Measurements from ENCODE around the gene NR6A1.
"Not testable (repeated sequence)": the region's sequence is repeated elsewhere in the genome, so short reads cannot be mapped to it uniquely, and the experiment has no call there.

Gene NR6A1

DNA sequence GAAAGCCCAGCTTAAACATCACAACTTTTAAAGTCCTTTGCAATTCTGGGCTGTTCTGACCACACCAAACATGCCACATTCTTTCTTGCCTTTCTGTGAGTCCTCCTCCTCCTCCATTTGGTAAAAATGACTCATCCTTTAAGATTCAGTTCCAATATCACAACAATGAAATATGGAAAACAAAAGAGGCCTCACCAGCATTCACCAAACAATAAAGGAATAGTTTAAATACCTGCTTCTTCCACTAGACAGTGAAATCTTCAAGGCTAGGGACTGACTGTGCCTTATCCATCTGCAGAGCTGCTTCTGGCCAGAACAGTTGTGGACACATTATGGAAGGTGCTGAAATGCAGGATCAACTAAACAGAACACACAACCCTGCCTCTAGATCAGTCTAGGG is 36.0 kb downstream of the NR6A1 start:
- TF ChIP-seq, protein P1, sequence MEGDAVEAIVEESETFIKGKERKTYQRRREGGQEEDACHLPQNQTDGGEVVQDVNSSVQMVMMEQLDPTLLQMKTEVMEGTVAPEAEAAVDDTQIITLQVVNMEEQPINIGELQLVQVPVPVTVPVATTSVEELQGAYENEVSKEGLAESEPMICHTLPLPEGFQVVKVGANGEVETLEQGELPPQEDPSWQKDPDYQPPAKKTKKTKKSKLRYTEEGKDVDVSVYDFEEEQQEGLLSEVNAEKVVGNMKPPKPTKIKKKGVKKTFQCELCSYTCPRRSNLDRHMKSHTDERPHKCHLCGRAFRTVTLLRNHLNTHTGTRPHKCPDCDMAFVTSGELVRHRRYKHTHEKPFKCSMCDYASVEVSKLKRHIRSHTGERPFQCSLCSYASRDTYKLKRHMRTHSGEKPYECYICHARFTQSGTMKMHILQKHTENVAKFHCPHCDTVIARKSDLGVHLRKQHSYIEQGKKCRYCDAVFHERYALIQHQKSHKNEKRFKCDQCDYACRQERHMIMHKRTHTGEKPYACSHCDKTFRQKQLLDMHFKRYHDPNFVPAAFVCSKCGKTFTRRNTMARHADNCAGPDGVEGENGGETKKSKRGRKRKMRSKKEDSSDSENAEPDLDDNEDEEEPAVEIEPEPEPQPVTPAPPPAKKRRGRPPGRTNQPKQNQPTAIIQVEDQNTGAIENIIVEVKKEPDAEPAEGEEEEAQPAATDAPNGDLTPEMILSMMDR (IDR thresholded peaks at IDR 0.05; ENCODE audit: extremely low read depth, insufficient read depth, missing control alignments): no peak
- in situ Hi-C loops (cut with MboI; ENCODE audit: low pct_unique_long_range_greater_than_20kb, low sequenced_read_pairs, unreplicated experiment): no loop called here
- DNase-seq (ENCODE audit: low spot score): no peak

- in situ Hi-C loops (cut with MboI; ENCODE audit: low pct_unique_long_range_greater_than_20kb, low sequenced_read_pairs, unreplicated experiment): not testable (repeated sequence)
Measured at GRCh38 chr9:124734741-124735083, 36.4 kb downstream of the NR6A1 start.

DNA sequence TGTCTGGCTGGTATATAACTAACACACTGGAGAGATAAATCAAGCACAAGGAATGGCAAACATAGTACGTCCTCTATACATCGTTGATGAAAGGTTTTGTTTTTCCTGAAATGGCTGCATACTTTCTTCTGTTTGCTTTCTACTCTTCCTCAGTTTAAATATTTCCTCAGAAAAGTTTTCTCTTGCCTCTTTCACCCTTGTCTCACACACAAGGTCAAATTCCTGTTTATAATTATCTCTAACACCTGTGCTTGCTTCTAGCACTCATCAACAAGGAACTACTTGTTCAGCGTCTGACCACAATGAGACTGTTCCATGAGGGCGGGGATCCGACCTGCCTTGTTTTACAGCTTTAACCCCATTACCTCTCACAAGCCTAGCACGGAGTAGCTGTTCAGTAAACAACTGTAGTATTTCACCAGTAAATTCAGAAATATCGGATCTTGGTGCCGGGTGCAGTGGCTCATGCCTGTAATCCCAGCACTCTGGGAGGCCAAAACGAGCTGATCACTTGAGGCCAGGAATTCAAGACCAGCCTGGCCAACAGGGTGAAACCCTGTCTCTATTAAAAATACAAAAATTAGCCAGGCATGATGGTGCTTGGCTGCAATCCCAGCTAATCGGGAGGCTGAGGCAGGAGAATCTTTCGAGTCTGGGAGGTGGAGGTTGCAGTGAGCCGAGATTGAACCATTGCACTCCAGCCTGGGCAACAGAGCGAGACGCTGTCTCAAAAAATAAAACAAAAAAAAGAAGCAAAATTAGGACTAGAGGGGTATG is 37.0 kb downstream of the NR6A1 start:
- TF ChIP-seq, protein P1 (IDR thresholded peaks at IDR 0.05; ENCODE audit: extremely low read depth, insufficient read depth, missing control alignments): no peak
- in situ Hi-C loops (cut with MboI; ENCODE audit: low pct_unique_long_range_greater_than_20kb, low sequenced_read_pairs, unreplicated experiment): no loop called here
- no peak for DNase-seq (ENCODE audit: low spot score)

More at GRCh38 chr9:124734741-124735083, 36.4 kb downstream of the NR6A1 start:
- DNase-seq (ENCODE audit: low spot score): not testable (repeated sequence)

GRCh38 chr9:124730772-124731171 is 40.3 kb downstream of the NR6A1 start:
- DNase-seq (ENCODE audit: low spot score): no peak
- in situ Hi-C loops (cut with MboI; ENCODE audit: low pct_unique_long_range_greater_than_20kb, low sequenced_read_pairs, unreplicated experiment): no loop called here
- TF ChIP-seq, protein P1 (IDR thresholded peaks at IDR 0.05; ENCODE audit: extremely low read depth, insufficient read depth, missing control alignments): no peak

- DNase-seq (ENCODE audit: low spot score): no peak
- TF ChIP-seq, protein P1 (IDR thresholded peaks at IDR 0.05; ENCODE audit: extremely low read depth, insufficient read depth, missing control alignments): no peak
- in situ Hi-C loops (cut with MboI; ENCODE audit: low pct_unique_long_range_greater_than_20kb, low sequenced_read_pairs, unreplicated experiment): no loop called here
Measured at GRCh38 chr9:124726886-124727285, 44.2 kb downstream of the NR6A1 start.

GRCh38 chr9:124725068-124725452 is 46.1 kb downstream of the NR6A1 start:
- in situ Hi-C loops (cut with MboI; ENCODE audit: low pct_unique_long_range_greater_than_20kb, low sequenced_read_pairs, unreplicated experiment): no loop called here
- DNase-seq (ENCODE audit: low spot score): no peak
- TF ChIP-seq, protein P1 (IDR thresholded peaks at IDR 0.05; ENCODE audit: extremely low read depth, insufficient read depth, missing control alignments): no peak

DNA sequence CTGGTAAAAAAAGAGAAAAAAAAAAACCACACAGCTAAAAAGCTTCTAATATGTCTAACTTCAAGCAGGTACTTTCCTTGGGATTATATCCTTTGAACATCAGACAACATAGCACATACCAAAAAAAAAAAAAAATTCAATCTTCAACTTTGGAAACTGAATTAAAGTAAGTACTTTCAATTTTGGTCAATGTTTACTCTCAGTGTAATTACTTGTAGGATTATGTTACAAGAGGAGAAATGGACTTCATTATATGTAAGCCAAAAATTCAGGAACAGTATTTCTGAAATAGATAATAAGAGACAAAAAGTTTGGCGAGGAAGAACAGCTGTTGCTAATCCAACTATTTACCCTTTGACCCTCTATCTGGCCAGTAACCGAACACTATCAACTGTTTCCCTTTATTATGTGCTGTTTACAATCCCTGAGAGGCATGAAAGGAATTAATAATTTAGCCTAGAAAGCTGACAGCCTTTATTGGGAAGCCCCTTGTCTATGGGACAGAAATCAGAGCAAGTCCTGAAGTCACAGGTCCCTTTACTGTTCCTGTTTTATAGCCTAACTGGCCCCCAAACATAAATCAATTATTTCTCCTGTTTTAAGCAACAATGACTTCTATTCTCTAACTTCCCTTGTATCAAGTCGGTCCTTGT is 46.6 kb downstream of the NR6A1 start:
- DNase-seq (ENCODE audit: low spot score): no peak
- in situ Hi-C loops (cut with MboI; ENCODE audit: low pct_unique_long_range_greater_than_20kb, low sequenced_read_pairs, unreplicated experiment): no loop called here
- TF ChIP-seq, protein P1 (IDR thresholded peaks at IDR 0.05; ENCODE audit: extremely low read depth, insufficient read depth, missing control alignments): no peak

Data from GM13977 (cell line).